GM12891 (cell line): ENCODE data around the gene HACD1.

ENCODE experiments used
- PAX5 ChIP-seq: IDR thresholded peaks from 2 replicates; pipeline ENCODE4 v1.6.1; 2011; ENCODE audit warnings: low read length, moderate library complexity, mild to moderate bottlenecking; ENCODE audit not compliant: insufficient read depth, severe bottlenecking
- POLR2A ChIP-seq: IDR thresholded peaks from 2 replicates; pipeline ENCODE4 v1.6.1; 2011; ENCODE audit warnings: low read depth, low read length, control low read depth
- POLR2AphosphoS5 ChIP-seq: IDR thresholded peaks from 2 replicates; pipeline ENCODE4 v1.6.1; 2011; ENCODE audit warnings: low read depth, low read length, control low read depth
- POU2F2 ChIP-seq: IDR thresholded peaks from 2 replicates; pipeline ENCODE4 v1.6.1; 2011; ENCODE audit warnings: low read depth, mild to moderate bottlenecking, control low read depth, low read length, moderate library complexity
- SPI1 ChIP-seq: IDR thresholded peaks from 2 replicates; pipeline ENCODE4 v1.6.1; 2011; ENCODE audit warnings: low read depth, low read length, control low read depth
- TAF1 ChIP-seq: IDR thresholded peaks from 2 replicates; pipeline ENCODE4 v1.6.1; 2011; ENCODE audit warnings: low read depth, low read length, control low read depth

- no peak for TF ChIP-seq POLR2A
- TF ChIP-seq POLR2AphosphoS5 = no peak
- TF ChIP-seq TAF1 = no peak
- TF ChIP-seq PAX5 = no peak
- TF ChIP-seq POU2F2 = no peak
- TF ChIP-seq SPI1 = no peak
These were observed 38.6 kb downstream of the HACD1 start for GRCh38 chr10:17578603-17579002.
